Stimulated activated CD4-positive, alpha-beta T cell treated with anti-CD3 and anti-CD28 coated beads, TNF-alpha, amount 100 ng/mL, for 24 hours (primary cell): Measurements from ENCODE around the gene MANBA.

Source experiments
- DNase-seq, 3 experiments: peaks; one replicate each; pipeline ENCODE4 v3.0.0-alpha.2; 2020; ENCODE audit warnings: low read depth in 3 of 3

The MANBA gene

GRCh38 chr4:102592256-102592655 lies 168.5 kb downstream of the MANBA start:
- DNase-seq: no peak

- no peak for DNase-seq
These were observed 171.0 kb downstream of the MANBA start for GRCh38 chr4:102589743-102590142.

GRCh38 chr4:102586644-102587021 lies 174.1 kb downstream of the MANBA start:
- DNase-seq: peak in 1 of 3 experiments; percentile 26

- no peak for DNase-seq
These were observed 174.6 kb downstream of the MANBA start for GRCh38 chr4:102586002-102586643.

GRCh38 chr4:102585329-102585728 lies 175.4 kb downstream of the MANBA start:
- DNase-seq: peak in 1 of 3 experiments; percentile 26

GRCh38 chr4:102584091-102584490 lies 176.7 kb downstream of the MANBA start:
- DNase-seq: no peak
